Gastrocnemius medialis (tissue), 4 donors: ENCODE measurements around the gene PPEF1.

Experiments used
- POLR2A ChIP-seq, 2 donors: fragments of 450-650 bp; IDR thresholded peaks; one replicate each; pipeline ENCODE4 v1.6.1; 2017; ENCODE audit warnings: antibody characterized with exemption in 2 of 2, mild to moderate bottlenecking in 2 of 2, moderate library complexity in 2 of 2
- TF ChIP-seq, protein P1 (sequence below), 5 experiments: fragments of 450-650 bp in 3 of 5; fragments of 200-600 bp in 2 of 5; sonication (generic) in 2 of 5; IDR thresholded peaks in 4 of 5; conservative IDR thresholded peaks in 1 of 5; 1 replicate in 4 of 5; 2 replicates in 1 of 5; pipeline ENCODE4 v1.5.1; 2016 to 2019; ENCODE audit warnings: antibody characterized with exemption in 5 of 5, mild to moderate bottlenecking in 3 of 5, moderate library complexity in 3 of 5

DNA sequence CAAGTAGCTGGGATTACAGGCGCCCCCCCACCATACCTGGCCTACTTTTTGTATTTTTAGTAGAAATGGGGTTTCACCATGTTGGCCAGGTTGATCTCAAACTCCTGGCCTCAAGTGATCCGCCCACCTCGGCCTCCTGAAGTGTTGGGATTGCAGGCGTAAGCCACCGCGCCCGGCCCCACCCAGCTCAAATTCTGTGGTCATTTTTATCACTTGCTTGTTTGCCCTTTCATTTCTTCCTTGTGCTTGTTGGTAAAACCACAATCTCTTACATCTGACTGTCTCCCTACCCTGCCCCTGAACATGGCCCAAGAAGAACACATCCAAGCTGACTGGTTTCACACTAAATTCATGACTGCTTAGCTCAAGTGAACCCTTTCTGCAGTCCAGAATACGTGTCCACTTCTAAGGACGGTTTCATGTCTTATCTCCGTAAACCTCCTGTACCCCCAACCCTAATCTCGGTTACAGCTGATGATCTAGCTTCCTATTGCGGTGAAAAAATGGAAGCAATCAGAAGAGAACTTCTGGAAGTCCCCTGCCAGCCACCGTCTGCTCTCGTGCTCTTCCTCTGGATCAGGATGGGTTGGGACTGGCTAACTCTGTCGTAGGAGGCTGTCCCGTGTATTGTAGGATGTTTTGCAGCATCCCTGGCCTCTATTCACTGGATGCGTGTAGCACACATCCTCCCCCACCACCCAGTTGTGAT, 30.1 kb upstream of the PPEF1 start:
- TF ChIP-seq, protein P1, sequence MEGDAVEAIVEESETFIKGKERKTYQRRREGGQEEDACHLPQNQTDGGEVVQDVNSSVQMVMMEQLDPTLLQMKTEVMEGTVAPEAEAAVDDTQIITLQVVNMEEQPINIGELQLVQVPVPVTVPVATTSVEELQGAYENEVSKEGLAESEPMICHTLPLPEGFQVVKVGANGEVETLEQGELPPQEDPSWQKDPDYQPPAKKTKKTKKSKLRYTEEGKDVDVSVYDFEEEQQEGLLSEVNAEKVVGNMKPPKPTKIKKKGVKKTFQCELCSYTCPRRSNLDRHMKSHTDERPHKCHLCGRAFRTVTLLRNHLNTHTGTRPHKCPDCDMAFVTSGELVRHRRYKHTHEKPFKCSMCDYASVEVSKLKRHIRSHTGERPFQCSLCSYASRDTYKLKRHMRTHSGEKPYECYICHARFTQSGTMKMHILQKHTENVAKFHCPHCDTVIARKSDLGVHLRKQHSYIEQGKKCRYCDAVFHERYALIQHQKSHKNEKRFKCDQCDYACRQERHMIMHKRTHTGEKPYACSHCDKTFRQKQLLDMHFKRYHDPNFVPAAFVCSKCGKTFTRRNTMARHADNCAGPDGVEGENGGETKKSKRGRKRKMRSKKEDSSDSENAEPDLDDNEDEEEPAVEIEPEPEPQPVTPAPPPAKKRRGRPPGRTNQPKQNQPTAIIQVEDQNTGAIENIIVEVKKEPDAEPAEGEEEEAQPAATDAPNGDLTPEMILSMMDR (IDR thresholded peaks at IDR 0.05 in 4 of 5, conservative IDR thresholded peaks at IDR 0.05 in 1 of 5), result no peak
- no peak for TF ChIP-seq POLR2A (IDR thresholded peaks at IDR 0.05)
